Gastroesophageal sphincter (tissue), 4 donors: Measurements from ENCODE around the gene CBARP. TPM values are rescaled to one million over a fixed set of nuclear protein-coding genes. Genes with fewer than 3 reads are reported as not detected.

ENCODE experiments used
- ATAC-seq: fragments of 150-250 bp; one replicate; pipeline ENCODE4 v1.9.1; 2016; ENCODE audit warnings: mild to moderate bottlenecking, moderate library complexity
- H3K27ac ChIP-seq, 4 donors: fragments of 200-600 bp; sonication (generic) in 3 of 4; 1 replicate in 3 of 4; 2 replicates in 1 of 4; pipeline ENCODE4 v1.5.1; 2016 to 2019
- H3K27me3 ChIP-seq: fragments of 200-600 bp; sonication (generic); one replicate; pipeline ENCODE4 v1.5.1; 2019
- H3K36me3 ChIP-seq, 2 donors: fragments of 200-600 bp; sonication (generic); one replicate each; pipeline ENCODE4 v1.5.1; 2019; ENCODE audit warnings: control low read depth in 1 of 2
- H3K4me1 ChIP-seq, 3 donors: fragments of 200-600 bp; sonication (generic); 1 replicate in 2 of 3; 2 replicates in 1 of 3; pipeline ENCODE4 v1.5.1; 2016 to 2019; ENCODE audit warnings: control low read depth in 2 of 3
- H3K4me3 ChIP-seq, 2 donors: fragments of 200-600 bp; sonication (generic); one replicate each; pipeline ENCODE4 v1.5.1; 2019; ENCODE audit warnings: mild to moderate bottlenecking in 1 of 2, moderate library complexity in 1 of 2
- H3K9me3 ChIP-seq, 3 donors: fragments of 200-600 bp; sonication (generic); one replicate each; pipeline ENCODE4 v1.5.1; 2017 to 2019; ENCODE audit warnings: control low read depth in 2 of 3
- CTCF ChIP-seq, 4 experiments: fragments of 200-600 bp in 2 of 4; fragments of 450-650 bp in 2 of 4; sonication (generic) in 1 of 4; IDR thresholded peaks; one replicate each; pipeline ENCODE4 v1.5.1; 2017 to 2019; ENCODE audit warnings: antibody characterized with exemption in 4 of 4, mild to moderate bottlenecking in 2 of 4, moderate library complexity in 2 of 4
- EP300 ChIP-seq: sonication (generic); formaldehyde crosslinking; IDR thresholded peaks from one replicate; pipeline ENCODE4 v1.6.1; 2017; ENCODE audit warnings: antibody characterized with exemption, mild to moderate bottlenecking
- POLR2A ChIP-seq, 2 donors: fragments of 450-650 bp; IDR thresholded peaks; one replicate each; pipeline ENCODE4 v1.6.1; 2017; ENCODE audit warnings: antibody characterized with exemption in 2 of 2, mild to moderate bottlenecking in 2 of 2, moderate library complexity in 1 of 2
- POLR2AphosphoS5 ChIP-seq: sonication (generic); formaldehyde crosslinking; IDR thresholded peaks from one replicate; pipeline ENCODE4 v1.6.1; 2017; ENCODE audit warnings: antibody characterized with exemption
- WGBS, 2 donors: methylation state at CpG; one replicate each; pipeline ENCODE4 v1.1.5; 2018; ENCODE audit warnings: low coverage in 1 of 2; 5-methylcytosine and 5-hydroxymethylcytosine counted together
- total RNA-seq, 4 donors: library from RNA; depleted of rRNA; stranded (reverse); fragments of >200 nt; gene quantifications; one replicate each; pipeline ENCODE4 v1.1.0, GENCODE V29; 2016

Gene CBARP
- total RNA-seq, 4 donors from 2014 or later = 0.13 to 0.73 (median 0.49) TPM; not detected in 1

DNA sequence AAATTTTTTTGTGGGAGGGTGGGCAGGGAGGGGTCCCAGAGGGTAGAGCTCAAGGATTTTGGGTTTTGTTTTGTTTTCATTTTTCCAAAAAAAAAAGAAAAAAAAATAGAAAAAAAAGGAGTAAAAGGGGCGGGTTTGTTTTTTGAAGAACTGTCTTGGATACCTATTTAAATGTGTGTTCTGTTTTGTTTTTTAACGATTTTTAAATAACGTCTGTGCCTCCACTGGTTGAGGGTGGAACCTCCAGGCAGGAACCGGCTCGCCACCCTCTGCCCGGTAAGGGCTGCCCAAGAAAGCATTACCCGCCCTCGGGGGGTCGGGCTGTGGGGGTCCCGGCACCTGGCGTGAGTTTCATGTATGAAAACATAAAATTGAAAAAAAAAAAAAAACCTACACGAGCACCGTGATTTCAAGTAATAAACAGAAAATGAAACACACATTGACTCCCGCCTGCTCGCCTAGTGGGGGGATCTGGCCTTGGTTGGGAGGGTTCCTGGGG is 21.0 kb upstream of the CBARP start:
- 2 to 10% methylated on average over 7 to 15 of the region's 15 CpGs for WGBS, 2 donors
- H3K4me1 ChIP-seq = peaks cover 4 to 97% (median 67%) of the 10 kb centered on the region in 3 donors

GRCh38 chr19:1258163-1258492 is 20.3 kb upstream of the CBARP start:
- 44 to 57% methylated on average over 4 to 7 of the region's 8 CpGs for WGBS, 2 donors

More for the DNA sequence above, 21.0 kb upstream of the CBARP start:
- Histone ChIP-seq H3K27me3 (no peaks in the 10 kb centered on the region), H3K4me3 (peak overlapping the region in 1 of 2 donors; percentile 37), H3K27ac (peak overlapping the region; percentile 48 to 100 (median 94)), H3K36me3 (peaks cover 3 to 46% of the 10 kb centered on the region in 2 donors), H3K9me3 (no peaks in the 10 kb centered on the region)
- no peak for ATAC-seq
- TF ChIP-seq POLR2AphosphoS5 = no peak
- TF ChIP-seq CTCF (IDR thresholded peaks at IDR 0.05) = peak in 1 of 4 experiments; percentile 12
- no peak for TF ChIP-seq EP300
- no peak for TF ChIP-seq POLR2A (IDR thresholded peaks at IDR 0.05)

GRCh38 chr19:1257475-1258162 is 19.8 kb upstream of the CBARP start:
- no peak overlapping the region for H3K4me3 ChIP-seq
- H3K4me1 ChIP-seq = peaks cover 4 to 99% (median 68%) of the 10 kb centered on the region in 3 donors
- TF ChIP-seq CTCF (IDR thresholded peaks at IDR 0.05) = no peak
- TF ChIP-seq POLR2A (IDR thresholded peaks at IDR 0.05) = no peak
- no peak for TF ChIP-seq POLR2AphosphoS5
- no peak for TF ChIP-seq EP300
- no peaks in the 10 kb centered on the region for H3K9me3 ChIP-seq
- peak overlapping the region in 3 of 4 donors; percentile 89 to 100 (median 99) for H3K27ac ChIP-seq
- WGBS, 2 donors = 43 to 100% methylated on average over 1 to 11 of the region's 23 CpGs
- H3K27me3 ChIP-seq = no peaks in the 10 kb centered on the region
- ATAC-seq = no peak
- peaks cover 3 to 47% of the 10 kb centered on the region in 2 donors for H3K36me3 ChIP-seq

More at GRCh38 chr19:1258163-1258492, 20.3 kb upstream of the CBARP start:
- Histone ChIP-seq H3K9me3 (no peaks in the 10 kb centered on the region), H3K4me3 (no peak overlapping the region), H3K27me3 (no peaks in the 10 kb centered on the region), H3K4me1 (peaks cover 4 to 99% (median 70%) of the 10 kb centered on the region in 3 donors), H3K27ac (peak overlapping the region in 3 of 4 donors; percentile 89 to 100 (median 99)), H3K36me3 (peaks cover 3 to 47% of the 10 kb centered on the region in 2 donors)
- no peak for ATAC-seq
- TF ChIP-seq POLR2A (IDR thresholded peaks at IDR 0.05) = no peak
- TF ChIP-seq CTCF (IDR thresholded peaks at IDR 0.05) = no peak
- peak; percentile 3 for TF ChIP-seq POLR2AphosphoS5
- TF ChIP-seq EP300 = no peak

GRCh38 chr19:1256646-1257474 is 19.1 kb upstream of the CBARP start:
- Histone ChIP-seq H3K27ac (peak overlapping the region in 3 of 4 donors; percentile 55 to 100 (median 99)), H3K4me3 (no peak overlapping the region), H3K9me3 (no peaks in the 10 kb centered on the region), H3K27me3 (no peaks in the 10 kb centered on the region), H3K4me1 (peaks cover 0 to 98% (median 62%) of the 10 kb centered on the region in 3 donors), H3K36me3 (peaks cover 3 to 50% of the 10 kb centered on the region in 2 donors)
- no peak for ATAC-seq
- 75 to 85% methylated on average over 10 to 28 of the region's 46 CpGs for WGBS, 2 donors
- peak; percentile 14 for TF ChIP-seq POLR2AphosphoS5
- TF ChIP-seq CTCF (IDR thresholded peaks at IDR 0.05) = no peak
